Gastrocnemius medialis (tissue), 4 donors: Measurements from ENCODE around the gene EPS15. TPM values are rescaled to one million over a fixed set of nuclear protein-coding genes. Genes with fewer than 3 reads are reported as not detected.
"Not testable (repeated sequence)": the region's sequence is repeated elsewhere in the genome, so short reads cannot be mapped to it uniquely, and the experiment has no call there.

Experiments
- ATAC-seq, 2 donors: fragments of 150-250 bp; one replicate each; pipeline ENCODE4 v1.9.1; 2016
- DNase-seq, 2 donors: peaks; one replicate each; pipeline ENCODE4 v3.0.0-alpha.2; 2019
- H3K27ac ChIP-seq, 4 donors: fragments of 200-600 bp; sonication (generic); 1 replicate in 1 of 4; 2 replicates in 3 of 4; pipeline ENCODE4 v1.5.1; 2016 to 2018; ENCODE audit warnings: mild to moderate bottlenecking in 2 of 4, moderate library complexity in 1 of 4
- H3K27me3 ChIP-seq, 3 donors: fragments of 200-600 bp; sonication (generic) in 2 of 3; 1 replicate in 1 of 3; 2 replicates in 2 of 3; pipeline versions ENCODE4 v1.5.1 to v1.6.0; 2016 to 2019; ENCODE audit warnings: mild to moderate bottlenecking in 1 of 3, moderate library complexity in 1 of 3
- H3K36me3 ChIP-seq, 2 donors: fragments of 200-600 bp; sonication (generic) in 1 of 2; one replicate each; pipeline ENCODE4 v1.5.1; 2017 to 2018
- H3K4me1 ChIP-seq, 2 donors: fragments of 200-600 bp; sonication (generic) in 1 of 2; one replicate each; pipeline ENCODE4 v1.5.1; 2016 to 2017; ENCODE audit warnings: mild to moderate bottlenecking in 2 of 2
- H3K4me3 ChIP-seq, 4 donors: fragments of 200-600 bp; sonication (generic) in 3 of 4; 1 replicate in 1 of 4; 2 replicates in 3 of 4; pipeline ENCODE4 v1.5.1; 2016 to 2019; ENCODE audit warnings: mild to moderate bottlenecking in 2 of 4
- H3K9me3 ChIP-seq, 3 donors: fragments of 200-600 bp; sonication (generic) in 2 of 3; 1 replicate in 1 of 3; 2 replicates in 2 of 3; pipeline ENCODE4 v1.5.1; 2016 to 2019
- CTCF ChIP-seq, 5 experiments: fragments of 450-650 bp in 3 of 5; fragments of 200-600 bp in 2 of 5; sonication (generic) in 2 of 5; IDR thresholded peaks in 4 of 5; conservative IDR thresholded peaks in 1 of 5; 1 replicate in 4 of 5; 2 replicates in 1 of 5; pipeline ENCODE4 v1.5.1; 2016 to 2019; ENCODE audit warnings: antibody characterized with exemption in 5 of 5, mild to moderate bottlenecking in 3 of 5, moderate library complexity in 3 of 5
- POLR2A ChIP-seq, 2 donors: fragments of 450-650 bp; IDR thresholded peaks; one replicate each; pipeline ENCODE4 v1.6.1; 2017; ENCODE audit warnings: antibody characterized with exemption in 2 of 2, mild to moderate bottlenecking in 2 of 2, moderate library complexity in 2 of 2
- in situ Hi-C, 4 donors: fragments of 200-750 bp; cut with MboI; loops; one replicate each; pipeline versions ENCODE4 v1.15.0 to v1.8.0; 2017; ENCODE audit warnings: low sequenced_read_pairs in 4 of 4
- intact Hi-C: fragments of 100-400 bp; cut with DNase I; formaldehyde crosslinking; loops from one replicate; pipeline ENCODE4 v1.15.1; 2023; ENCODE audit warnings: low total_unique reads
- total RNA-seq, 4 donors: library from RNA; depleted of rRNA; stranded (reverse); fragments of >200 nt; gene quantifications; one replicate each; pipeline versions ENCODE4 v1.1.0 to v1.2.3, GENCODE V29; 2016

EPS15 gene
- total RNA-seq, 4 donors from 2014 or later: 44.8 to 121 (median 71.0) TPM

- in situ Hi-C loops (no loop called here), intact Hi-C loops (no loop called here)
- Histone ChIP-seq H3K27me3 (no peaks in the 10 kb centered on the region), H3K4me1 (peaks cover 7 to 12% of the 10 kb centered on the region in 2 donors), H3K9me3 (no peaks in the 10 kb centered on the region), H3K4me3 (no peak overlapping the region), H3K36me3 (no peaks in the 10 kb centered on the region), H3K27ac (no peak overlapping the region)
- ATAC-seq: no peak
- TF ChIP-seq POLR2A (IDR thresholded peaks at IDR 0.05) (no peak), CTCF (IDR thresholded peaks at IDR 0.05 in 4 of 5, conservative IDR thresholded peaks at IDR 0.05 in 1 of 5) (no peak)
- DNase-seq: no peak
Measured at GRCh38 chr1:51327386-51327785, 191.7 kb downstream of the EPS15 start.

- Histone ChIP-seq H3K4me3 (no peak overlapping the region), H3K36me3 (no peaks in the 10 kb centered on the region), H3K27me3 (no peaks in the 10 kb centered on the region), H3K27ac (no peak overlapping the region), H3K4me1 (peaks cover 7 to 12% of the 10 kb centered on the region in 2 donors), H3K9me3 (no peaks in the 10 kb centered on the region)
- no peak for TF ChIP-seq CTCF (IDR thresholded peaks at IDR 0.05 in 4 of 5, conservative IDR thresholded peaks at IDR 0.05 in 1 of 5)
- no peak for TF ChIP-seq POLR2A (IDR thresholded peaks at IDR 0.05)
- intact Hi-C loops: no loop called here
- ATAC-seq: no peak
- DNase-seq: no peak
- in situ Hi-C loops: no loop called here
Measured at GRCh38 chr1:51326839-51327238, 192.2 kb downstream of the EPS15 start.

- in situ Hi-C loops (no loop called here), intact Hi-C loops (no loop called here)
- no peak for ATAC-seq
- no peak for DNase-seq
- peaks cover 5% of the 10 kb centered on the region in 2 donors for H3K4me1 ChIP-seq
- TF ChIP-seq CTCF (IDR thresholded peaks at IDR 0.05 in 4 of 5, conservative IDR thresholded peaks at IDR 0.05 in 1 of 5) (no peak), POLR2A (IDR thresholded peaks at IDR 0.05) (no peak)
- no peak overlapping the region for H3K27ac ChIP-seq
- H3K4me3 ChIP-seq: no peak overlapping the region
- H3K36me3 ChIP-seq: no peaks in the 10 kb centered on the region
- no peaks in the 10 kb centered on the region for H3K27me3 ChIP-seq
- H3K9me3 ChIP-seq: no peaks in the 10 kb centered on the region
Measured at GRCh38 chr1:51325878-51326755, 192.9 kb downstream of the EPS15 start.

GRCh38 chr1:51325391-51325790 lies 193.7 kb downstream of the EPS15 start:
- TF ChIP-seq POLR2A (IDR thresholded peaks at IDR 0.05) (no peak), CTCF (IDR thresholded peaks at IDR 0.05 in 4 of 5, conservative IDR thresholded peaks at IDR 0.05 in 1 of 5) (no peak)
- intact Hi-C loops: no loop called here
- no peak for ATAC-seq
- no peaks in the 10 kb centered on the region for H3K4me1 ChIP-seq
- no peak overlapping the region for H3K4me3 ChIP-seq
- no peak overlapping the region for H3K27ac ChIP-seq
- H3K36me3 ChIP-seq: no peaks in the 10 kb centered on the region
- no peaks in the 10 kb centered on the region for H3K9me3 ChIP-seq
- in situ Hi-C loops: no loop called here
- no peaks in the 10 kb centered on the region for H3K27me3 ChIP-seq
- no peak for DNase-seq

- intact Hi-C loops, H3K4me3 ChIP-seq, H3K36me3 ChIP-seq, H3K27me3 ChIP-seq, H3K27ac ChIP-seq, H3K4me1 ChIP-seq, ATAC-seq, in situ Hi-C loops, DNase-seq, H3K9me3 ChIP-seq: not testable (repeated sequence)
Measured at GRCh38 chr1:51325011-51325385, 194.1 kb downstream of the EPS15 start.
